DMS79 treated with DMSO at 0.1 percent for 48 hours (cell line): ENCODE data around the gene CRADD.
"Not testable (repeated sequence)": the region's sequence is repeated elsewhere in the genome, so short reads cannot be mapped to it uniquely, and the experiment has no call there.

ENCODE experiments used
- DNase-seq: peaks from one replicate; lab custom pipeline; 2025; lab: John Stamatoyannopoulos, UW

The CRADD gene

GRCh38 chr12:93844164-93844784 lies 167.1 kb downstream of the CRADD start:
- no peak for DNase-seq

- no peak for DNase-seq
Measured at GRCh38 chr12:93846936-93847516, 169.9 kb downstream of the CRADD start.

DNA sequence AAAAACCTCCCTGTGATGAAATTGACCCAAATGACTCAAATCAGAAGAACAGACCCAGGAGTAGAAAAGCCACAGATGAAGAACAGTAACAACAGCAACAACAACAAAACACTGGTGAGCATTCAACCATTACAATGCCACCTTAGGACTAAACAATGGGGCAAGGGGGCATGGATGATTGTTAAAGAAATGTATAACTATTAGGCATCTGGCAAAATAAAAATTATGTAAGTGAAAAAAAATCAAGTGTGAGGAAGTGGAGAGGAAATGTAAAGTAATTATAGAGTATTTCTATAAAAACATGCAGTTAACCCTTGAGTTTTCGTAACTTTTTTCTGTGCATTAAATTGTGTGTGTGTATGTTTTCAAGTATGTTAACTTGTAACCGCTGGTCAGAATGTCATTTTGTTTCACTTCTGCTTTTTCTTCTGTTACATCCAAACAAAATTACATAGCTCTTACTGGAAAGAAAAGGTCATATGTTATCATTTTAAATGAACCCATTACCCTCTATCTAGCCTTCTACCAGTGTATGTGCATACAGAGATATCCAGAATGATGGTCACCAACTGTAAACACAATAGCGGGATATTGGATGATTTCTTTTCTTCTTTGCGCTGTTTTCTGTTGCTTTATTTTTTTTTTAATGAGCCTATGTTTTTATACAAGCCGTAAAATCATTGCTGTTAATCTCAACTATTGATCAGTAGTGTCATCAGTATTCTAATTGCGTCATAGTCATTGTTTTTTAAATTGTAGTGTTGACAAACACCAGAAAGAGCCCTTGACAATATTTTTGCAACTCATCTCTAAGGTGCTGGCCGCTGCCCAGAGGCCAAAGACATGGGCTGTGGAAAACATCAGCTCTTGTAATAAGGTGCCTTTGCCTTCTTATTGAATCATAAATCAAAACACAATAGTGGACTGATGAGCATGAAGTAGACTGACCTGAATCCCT lies 170.6 kb downstream of the CRADD start:
- no peak for DNase-seq

GRCh38 chr12:93848523-93849101 lies 171.4 kb downstream of the CRADD start:
- DNase-seq: no peak

GRCh38 chr12:93849946-93850345 lies 172.8 kb downstream of the CRADD start:
- no peak for DNase-seq

- DNase-seq: no peak
Measured at GRCh38 chr12:93850481-93851256, 173.5 kb downstream of the CRADD start.

GRCh38 chr12:93851257-93851671 lies 174.1 kb downstream of the CRADD start:
- no peak for DNase-seq

DNA sequence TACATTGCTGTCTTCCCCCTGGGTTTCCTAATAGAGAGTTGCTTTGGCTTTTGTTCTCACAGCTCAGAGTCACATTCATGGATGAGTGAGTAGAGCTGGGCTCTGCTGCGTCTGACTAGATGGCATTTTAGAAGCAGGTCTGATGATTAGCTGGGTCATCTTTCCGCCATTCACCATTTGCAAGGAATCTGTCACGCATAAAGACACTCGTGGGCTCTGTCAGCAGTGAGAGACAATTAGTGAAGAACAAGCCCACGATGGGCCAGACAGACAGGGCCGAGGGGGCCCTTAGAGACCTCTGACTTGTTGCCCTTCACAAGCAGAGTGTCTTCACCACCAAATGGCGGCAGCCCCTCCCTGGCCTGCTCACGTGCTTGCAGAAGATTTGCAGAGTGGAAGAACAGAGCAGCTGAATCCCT lies 175.0 kb downstream of the CRADD start:
- DNase-seq: no peak

DNA sequence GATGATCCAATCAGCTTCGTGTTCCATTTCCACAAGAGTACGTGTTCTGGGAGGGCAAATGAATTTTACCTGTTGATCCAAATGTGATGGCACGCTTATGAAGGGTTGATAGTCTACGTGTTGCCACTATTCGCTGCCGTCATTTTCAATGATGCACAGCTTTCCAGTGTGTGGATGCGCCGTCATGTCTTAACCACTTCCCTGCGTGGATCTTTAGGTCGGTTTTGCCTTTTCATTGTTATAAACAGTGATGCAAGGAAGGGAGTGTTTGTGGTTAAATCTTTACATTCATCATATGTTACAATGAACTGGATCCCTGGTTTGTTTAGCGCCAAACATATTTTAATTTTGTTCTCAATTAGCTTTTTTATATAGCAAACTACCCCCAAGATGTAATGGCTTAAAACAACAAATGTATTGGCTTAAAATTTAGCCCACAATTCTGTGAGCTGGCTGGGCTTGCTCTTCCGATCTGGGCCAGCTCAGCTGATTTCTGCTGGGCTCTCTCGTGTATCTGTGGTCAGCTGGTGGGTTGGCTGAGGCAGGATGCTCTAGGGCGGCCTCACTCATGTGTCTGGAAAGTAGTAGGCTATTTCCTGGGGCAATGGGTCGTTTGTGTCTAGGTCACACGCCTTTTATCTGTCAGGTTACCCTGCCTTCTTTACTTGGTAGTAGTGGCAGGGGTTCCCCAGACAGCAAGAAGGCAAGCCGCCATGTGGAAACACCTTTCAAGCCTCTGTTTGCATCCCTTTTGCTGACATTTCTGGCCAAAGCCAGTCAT lies 176.7 kb downstream of the CRADD start:
- no peak for DNase-seq

DNA sequence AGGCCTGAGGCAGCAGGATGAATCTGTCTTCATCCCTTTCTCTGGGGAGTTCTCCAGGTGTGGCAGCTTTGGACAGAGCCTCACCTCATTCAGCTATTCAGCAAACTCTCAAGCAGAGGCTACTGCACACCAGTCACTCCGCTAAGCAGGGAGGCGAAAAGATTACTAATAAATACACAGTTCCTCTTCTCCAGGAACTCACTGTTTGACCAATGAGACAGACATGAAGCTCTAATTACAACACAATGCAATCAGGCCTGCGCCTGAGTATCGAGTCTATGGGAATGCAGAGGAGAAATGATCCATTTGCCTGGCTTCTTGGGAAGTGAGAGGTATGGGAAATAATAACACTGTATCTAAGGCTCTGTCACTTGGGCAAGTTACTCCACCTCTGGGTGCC lies 178.1 kb downstream of the CRADD start:
- no peak for DNase-seq

- no peak for DNase-seq
Measured at GRCh38 chr12:93856611-93857010, 179.4 kb downstream of the CRADD start.

- DNase-seq: no peak
Measured at GRCh38 chr12:93857279-93857938, 180.2 kb downstream of the CRADD start.

GRCh38 chr12:93857991-93858447 lies 180.8 kb downstream of the CRADD start:
- DNase-seq: no peak

GRCh38 chr12:93860668-93861373 lies 183.6 kb downstream of the CRADD start:
- no peak for DNase-seq

DNA sequence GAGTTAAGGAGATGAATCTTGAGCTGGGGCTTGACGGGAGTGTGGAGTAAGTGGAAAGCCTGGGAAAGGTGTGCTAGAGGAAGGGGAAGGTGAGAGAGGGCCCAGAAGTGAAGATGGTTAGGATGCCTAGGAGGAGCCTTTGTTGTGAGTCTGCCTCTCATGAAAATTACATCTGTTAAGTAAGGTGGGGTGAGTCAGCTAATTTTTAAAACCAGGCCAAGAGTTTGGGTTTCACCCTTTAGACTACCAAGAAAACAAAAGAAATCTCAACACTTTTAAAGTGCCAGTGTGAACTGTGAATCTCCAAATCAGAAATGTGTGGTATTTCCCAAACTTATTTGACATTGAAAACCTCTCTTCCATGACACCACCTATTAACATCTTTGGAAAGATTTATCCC lies 185.2 kb downstream of the CRADD start:
- no peak for DNase-seq

DNA sequence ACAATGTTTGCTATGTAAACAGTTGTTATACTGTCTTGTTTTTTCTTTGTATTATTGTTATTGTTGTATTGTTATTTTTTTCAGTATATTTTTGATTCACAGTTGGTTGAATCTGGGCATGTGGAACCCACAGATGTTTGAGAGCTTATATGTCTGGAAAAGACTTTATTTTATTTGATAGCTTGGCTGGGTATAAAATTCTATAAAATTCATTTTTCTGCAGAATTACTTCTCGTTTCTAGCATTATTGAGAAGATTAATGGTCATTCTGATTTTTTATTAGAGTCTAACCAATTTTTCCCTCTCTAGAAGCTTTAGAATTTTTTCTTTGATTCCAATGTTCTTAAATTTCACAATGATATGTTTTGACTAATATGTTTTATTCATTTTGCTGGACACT lies 188.6 kb downstream of the CRADD start:
- DNase-seq: no peak

- DNase-seq: no peak
Measured at GRCh38 chr12:93868771-93869170, 191.6 kb downstream of the CRADD start.

- no peak for DNase-seq
Measured at GRCh38 chr12:93870020-93870795, 193.0 kb downstream of the CRADD start.

DNA sequence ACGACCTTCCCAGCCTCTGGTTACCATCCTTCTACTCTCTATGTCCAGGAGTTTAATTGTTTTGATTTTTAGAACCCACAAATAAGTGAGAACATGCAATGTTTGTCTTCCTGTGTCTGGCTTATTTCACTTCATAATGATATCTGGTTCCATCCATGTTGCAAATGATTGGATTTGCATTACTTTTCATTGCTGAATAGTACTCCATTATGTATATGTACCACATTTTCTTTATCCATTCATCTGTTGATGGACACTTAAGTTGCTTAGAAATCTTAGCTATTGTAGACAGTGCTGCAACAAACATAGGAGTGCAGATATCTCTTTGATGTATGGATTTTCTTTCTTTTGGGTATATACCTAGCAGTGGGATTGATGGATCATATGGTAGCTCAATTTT lies 194.4 kb downstream of the CRADD start:
- DNase-seq: not testable (repeated sequence)
